Uterus (tissue), 4 donors: ENCODE data around the gene TRAPPC8. TPM values are rescaled to one million over a fixed set of nuclear protein-coding genes. Genes with fewer than 3 reads are reported as not detected.
"Not testable (repeated sequence)": the region's sequence is repeated elsewhere in the genome, so short reads cannot be mapped to it uniquely, and the experiment has no call there.

Source experiments
- DNase-seq, 2 donors: peaks; one replicate each; pipeline ENCODE4 v3.0.0-alpha.2; 2019 to 2020
- H3K27ac ChIP-seq, 2 donors: fragments of 200-600 bp; sonication (generic); 1 replicate in 1 of 2; 2 replicates in 1 of 2; pipeline ENCODE4 v1.5.1; 2016 to 2018
- H3K27me3 ChIP-seq, 2 donors: fragments of 200-600 bp; sonication (generic); one replicate each; pipeline ENCODE4 v1.5.1; 2018 to 2019; ENCODE audit warnings: control low read depth in 1 of 2
- H3K36me3 ChIP-seq, 2 donors: fragments of 200-600 bp; sonication (generic); one replicate each; pipeline ENCODE4 v1.5.1; 2019; ENCODE audit warnings: control low read depth in 1 of 2
- H3K4me1 ChIP-seq, 2 donors: fragments of 200-600 bp; sonication (generic); one replicate each; pipeline ENCODE4 v1.5.1; 2018 to 2019; ENCODE audit warnings: control low read depth in 1 of 2
- H3K4me3 ChIP-seq, 2 donors: fragments of 200-600 bp; sonication (generic); 1 replicate in 1 of 2; 2 replicates in 1 of 2; pipeline ENCODE4 v1.5.1; 2018 to 2019; ENCODE audit warnings: mild to moderate bottlenecking in 1 of 2
- H3K9me3 ChIP-seq, 2 donors: fragments of 200-600 bp; sonication (generic); one replicate each; pipeline ENCODE4 v1.5.1; 2019; ENCODE audit warnings: control low read depth in 1 of 2
- CTCF ChIP-seq, 4 experiments: fragments of 200-600 bp in 2 of 4; fragments of 450-650 bp in 2 of 4; sonication (generic) in 2 of 4; IDR thresholded peaks; one replicate each; pipeline ENCODE4 v1.5.1; 2016 to 2019; ENCODE audit warnings: antibody characterized with exemption in 4 of 4, mild to moderate bottlenecking in 2 of 4, moderate library complexity in 1 of 4
- POLR2A ChIP-seq, 2 donors: fragments of 450-650 bp; IDR thresholded peaks; one replicate each; pipeline ENCODE4 v1.6.1; 2016; ENCODE audit warnings: antibody characterized with exemption in 2 of 2, mild to moderate bottlenecking in 1 of 2, moderate library complexity in 1 of 2
- intact Hi-C: fragments of 100-400 bp; cut with DNase I; formaldehyde crosslinking; loops from one replicate; pipeline ENCODE4 v1.15.1; 2023; ENCODE audit warnings: low total_unique reads
- total RNA-seq, 4 donors: library from RNA; depleted of rRNA in 3 of 4; stranded (reverse); fragments of >200 nt in 3 of 4; gene quantifications; one replicate each; pipeline versions ENCODE4 v1.1.0 to v1.2.4, GENCODE V29; 2014 to 2023
- donor health status: DM: yes; HTN: yes; CAD: no.

The TRAPPC8 gene
- total RNA-seq, 4 donors from 2014 or later: 29.1 to 98.5 (median 53.0) TPM

GRCh38 chr18:31929273-31929672, 13.7 kb downstream of the TRAPPC8 start:
- no peak for TF ChIP-seq POLR2A (IDR thresholded peaks at IDR 0.05)
- TF ChIP-seq CTCF (IDR thresholded peaks at IDR 0.05): no peak
- Histone ChIP-seq H3K27ac (no peak overlapping the region), H3K4me1 (peaks cover 0 to 5% of the 10 kb centered on the region in 2 donors), H3K36me3 (no peaks in the 10 kb centered on the region), H3K27me3 (no peaks in the 10 kb centered on the region), H3K4me3 (no peak overlapping the region), H3K9me3 (no peaks in the 10 kb centered on the region)
- intact Hi-C loops: no loop called here
- DNase-seq: no peak

DNA sequence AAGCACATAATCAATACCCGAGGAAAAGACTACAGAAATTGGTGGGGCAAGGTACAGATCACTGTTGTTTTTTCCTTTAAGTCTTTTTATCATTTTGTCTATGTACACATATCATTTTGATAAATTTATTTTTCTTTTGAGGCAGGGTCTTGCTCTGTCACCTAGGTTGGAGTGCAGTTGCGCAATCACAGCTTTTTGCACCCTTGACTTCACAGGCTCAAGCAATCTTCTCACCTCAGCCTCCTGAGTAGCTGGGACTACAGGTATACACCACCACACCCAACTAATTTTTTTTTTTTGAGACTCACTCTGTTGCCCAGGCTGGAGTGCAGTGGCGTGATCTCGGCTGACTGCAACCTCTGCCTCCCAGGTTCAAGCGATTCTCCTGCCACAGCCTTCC, 15.9 kb downstream of the TRAPPC8 start:
- H3K4me3 ChIP-seq, H3K36me3 ChIP-seq, intact Hi-C loops, DNase-seq, H3K27ac ChIP-seq, H3K4me1 ChIP-seq, H3K9me3 ChIP-seq, H3K27me3 ChIP-seq: not testable (repeated sequence)

DNA sequence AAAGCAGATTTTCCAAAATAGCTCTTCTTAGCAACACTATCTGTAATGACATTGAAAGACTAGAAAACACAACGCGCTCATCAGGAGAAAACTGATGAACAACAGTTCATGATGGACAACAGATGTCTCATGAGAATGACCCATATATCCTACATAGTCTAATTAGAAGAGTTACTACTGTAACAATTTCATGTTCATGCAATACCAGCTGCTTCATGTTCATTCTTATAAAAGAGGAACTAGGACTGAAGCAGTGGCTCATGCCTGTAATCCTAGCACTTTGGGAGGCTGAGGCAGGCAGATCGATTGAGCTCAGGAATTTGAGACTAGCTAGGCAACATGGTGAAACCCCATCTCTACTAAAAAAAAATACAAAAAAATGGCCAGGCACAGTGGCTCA, 22.7 kb downstream of the TRAPPC8 start:
- intact Hi-C loops: no loop called here
- TF ChIP-seq POLR2A (IDR thresholded peaks at IDR 0.05) (no peak), CTCF (IDR thresholded peaks at IDR 0.05) (no peak)
- no peak for DNase-seq
- no peak overlapping the region for H3K27ac ChIP-seq
- no peaks in the 10 kb centered on the region for H3K36me3 ChIP-seq
- H3K4me1 ChIP-seq: no peaks in the 10 kb centered on the region
- H3K9me3 ChIP-seq: no peaks in the 10 kb centered on the region
- H3K4me3 ChIP-seq: no peak overlapping the region
- H3K27me3 ChIP-seq: no peaks in the 10 kb centered on the region

- H3K36me3 ChIP-seq, H3K4me3 ChIP-seq, intact Hi-C loops, H3K27ac ChIP-seq, H3K27me3 ChIP-seq, H3K9me3 ChIP-seq, DNase-seq, H3K4me1 ChIP-seq: not testable (repeated sequence)
These were observed 23.6 kb downstream of the TRAPPC8 start for GRCh38 chr18:31919366-31919765.

DNA sequence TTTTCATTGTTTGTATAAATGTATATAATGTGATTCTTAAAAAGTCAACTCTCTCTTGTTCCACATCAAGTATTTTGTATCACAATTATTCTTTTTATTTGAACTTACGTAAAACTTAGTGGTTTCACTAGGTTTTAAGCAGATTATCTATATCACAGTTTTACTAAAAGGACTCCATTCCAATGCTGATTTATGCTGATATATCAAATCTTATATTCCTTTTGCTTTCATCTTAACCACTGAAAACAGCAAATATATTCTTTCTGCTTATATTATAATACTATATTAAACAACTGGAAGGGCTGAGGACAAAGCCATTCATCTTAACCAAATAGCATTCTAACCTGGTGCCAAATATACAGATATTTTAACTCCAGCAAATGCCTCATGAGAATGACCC, 24.2 kb downstream of the TRAPPC8 start:
- intact Hi-C loops: no loop called here
- no peaks in the 10 kb centered on the region for H3K9me3 ChIP-seq
- H3K36me3 ChIP-seq: no peaks in the 10 kb centered on the region
- H3K4me3 ChIP-seq: no peak overlapping the region
- H3K27ac ChIP-seq: no peak overlapping the region
- no peaks in the 10 kb centered on the region for H3K4me1 ChIP-seq
- no peak for TF ChIP-seq POLR2A (IDR thresholded peaks at IDR 0.05)
- TF ChIP-seq CTCF (IDR thresholded peaks at IDR 0.05): no peak
- no peaks in the 10 kb centered on the region for H3K27me3 ChIP-seq
- no peak for DNase-seq

DNA sequence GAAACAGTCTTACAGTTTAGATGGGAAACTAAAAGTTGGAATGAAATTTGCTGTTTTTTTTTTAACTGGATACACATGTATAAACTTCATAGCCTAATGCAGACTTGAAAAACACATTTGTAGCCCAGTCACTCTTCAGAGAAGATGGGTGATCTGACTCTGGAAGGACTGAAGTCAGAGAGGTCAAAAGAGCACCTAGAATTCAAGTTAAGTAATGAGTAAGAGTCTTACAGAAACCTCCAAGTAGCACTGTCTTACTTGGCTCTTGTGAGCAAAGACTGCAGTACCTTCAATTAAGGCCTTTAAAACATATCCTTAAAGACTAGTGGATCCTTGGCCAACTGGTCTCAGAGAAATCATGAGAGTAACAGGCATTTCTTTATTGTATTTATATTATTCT, 41.9 kb downstream of the TRAPPC8 start:
- Histone ChIP-seq H3K27ac (no peak overlapping the region), H3K9me3 (no peaks in the 10 kb centered on the region), H3K36me3 (no peaks in the 10 kb centered on the region), H3K27me3 (no peaks in the 10 kb centered on the region), H3K4me3 (no peak overlapping the region), H3K4me1 (no peaks in the 10 kb centered on the region)
- no peak for TF ChIP-seq CTCF (IDR thresholded peaks at IDR 0.05)
- TF ChIP-seq POLR2A (IDR thresholded peaks at IDR 0.05): no peak
- no peak for DNase-seq
- intact Hi-C loops: no loop called here

- intact Hi-C loops, H3K4me3 ChIP-seq, H3K4me1 ChIP-seq, H3K27ac ChIP-seq, H3K9me3 ChIP-seq, H3K27me3 ChIP-seq, H3K36me3 ChIP-seq, DNase-seq: not testable (repeated sequence)
These were observed 43.2 kb downstream of the TRAPPC8 start for GRCh38 chr18:31899771-31900170.
